Stimulated activated CD8-positive, alpha-beta memory T cell treated with anti-CD3 and anti-CD28 coated beads, Interleukin-15, amount 100 ng/mL, for 1 hour (primary cell): ENCODE data around the gene BCL11B.

Experiments
- DNase-seq: peaks from one replicate; pipeline ENCODE4 v3.0.0-alpha.2; 2020; ENCODE audit warnings: low read depth

BCL11B gene

DNA sequence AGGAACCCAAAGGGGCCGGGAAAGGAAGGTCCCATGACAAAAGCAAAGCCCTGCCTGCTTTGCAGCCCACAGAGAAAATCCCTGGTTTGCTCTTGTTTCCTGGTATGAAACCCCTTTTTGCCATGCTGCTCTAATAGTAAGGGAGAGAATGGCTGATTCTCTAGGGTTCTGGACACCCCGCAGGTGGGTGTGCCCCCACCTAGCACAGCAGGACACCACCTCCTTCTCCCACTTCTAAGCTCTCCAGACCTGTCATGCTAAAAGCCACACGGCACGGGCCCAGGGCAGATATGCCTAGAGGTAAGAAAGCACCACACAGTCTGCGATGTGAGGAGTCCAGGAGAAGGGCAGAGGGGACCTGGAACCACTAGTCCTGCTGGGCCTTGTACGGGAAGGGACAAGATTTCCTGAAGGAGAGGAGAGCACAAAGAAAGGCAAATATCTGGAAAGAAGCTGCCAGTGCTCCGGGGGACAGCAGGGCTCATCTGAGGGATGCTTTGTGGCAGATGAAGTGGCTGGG, 113.3 kb downstream of the BCL11B start:
- DNase-seq: no peak

DNA sequence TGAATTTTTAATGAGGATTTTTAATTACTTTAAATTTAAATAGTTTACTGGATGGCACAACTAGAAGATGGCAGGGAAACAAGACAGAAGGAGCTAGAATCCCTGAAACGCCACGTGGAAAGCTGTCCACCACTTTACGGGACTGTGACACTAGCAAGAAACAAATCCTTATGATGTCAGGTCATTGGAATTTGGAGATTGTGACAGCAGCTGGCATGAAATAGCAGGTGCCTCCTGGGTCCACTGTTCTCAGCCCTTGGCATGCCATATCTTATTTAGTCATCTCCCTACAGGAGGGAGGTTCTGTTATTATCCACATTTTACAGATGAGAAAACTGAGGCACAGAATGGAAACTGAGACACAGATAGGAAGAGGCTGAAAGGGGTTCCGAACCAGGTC, 113.8 kb downstream of the BCL11B start:
- no peak for DNase-seq

DNA sequence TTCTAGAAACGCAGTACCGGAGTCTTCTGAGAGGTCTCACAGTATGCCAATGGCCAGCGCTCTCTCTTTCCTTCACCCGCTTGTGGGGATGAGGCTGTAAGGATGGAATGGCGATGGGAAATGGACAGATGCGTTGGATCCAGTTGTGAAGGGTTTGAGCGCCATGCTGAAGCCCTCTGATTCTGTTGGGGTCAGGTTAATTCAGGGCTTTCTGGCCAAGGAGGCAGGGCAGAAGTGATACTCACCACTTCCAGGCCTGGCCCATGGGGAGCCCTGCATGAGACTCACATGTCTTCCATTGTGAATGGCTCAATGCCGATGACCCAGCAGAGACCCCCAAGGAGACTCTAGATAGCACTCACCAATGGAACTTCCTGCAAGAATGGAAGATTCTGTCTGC, 114.3 kb downstream of the BCL11B start:
- no peak for DNase-seq

DNA sequence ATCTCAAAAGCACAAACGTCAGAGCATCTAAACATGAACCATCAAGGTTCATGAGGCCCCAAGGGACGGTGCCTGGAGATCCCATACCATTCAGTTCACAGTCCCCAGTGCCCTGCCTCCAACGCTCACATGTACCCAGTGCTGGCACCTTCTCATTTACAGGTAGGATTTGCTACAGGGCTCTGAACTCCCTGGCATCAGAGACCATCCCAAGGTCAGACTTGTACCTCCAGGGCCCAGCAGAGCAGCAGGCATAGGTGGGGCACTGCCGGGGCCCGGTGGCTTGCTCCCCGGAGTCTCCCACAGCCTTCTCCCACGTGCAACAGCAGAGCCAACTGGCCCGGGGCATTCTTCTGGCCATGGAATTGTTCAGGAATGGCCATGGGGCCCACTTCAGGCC, 114.8 kb downstream of the BCL11B start:
- no peak for DNase-seq

DNA sequence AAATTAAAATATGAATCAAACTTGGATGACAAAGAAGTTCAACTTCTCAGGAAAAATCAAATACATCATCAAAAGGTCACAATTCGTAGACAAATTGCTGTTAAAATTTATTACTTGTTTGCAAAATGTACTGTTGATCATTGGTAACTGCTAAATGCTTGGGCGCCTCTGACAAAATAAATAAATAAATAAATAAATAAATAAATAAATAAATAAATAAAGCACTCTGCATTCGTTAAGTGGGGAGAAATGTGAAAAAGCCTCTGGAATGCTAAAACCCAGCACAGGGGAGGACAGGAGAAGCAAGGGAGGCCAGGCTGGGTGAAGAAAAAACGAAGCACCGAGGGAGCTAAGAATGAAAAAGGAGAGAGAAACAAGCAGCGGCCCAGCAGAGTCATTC, 115.2 kb downstream of the BCL11B start:
- DNase-seq: no peak

DNA sequence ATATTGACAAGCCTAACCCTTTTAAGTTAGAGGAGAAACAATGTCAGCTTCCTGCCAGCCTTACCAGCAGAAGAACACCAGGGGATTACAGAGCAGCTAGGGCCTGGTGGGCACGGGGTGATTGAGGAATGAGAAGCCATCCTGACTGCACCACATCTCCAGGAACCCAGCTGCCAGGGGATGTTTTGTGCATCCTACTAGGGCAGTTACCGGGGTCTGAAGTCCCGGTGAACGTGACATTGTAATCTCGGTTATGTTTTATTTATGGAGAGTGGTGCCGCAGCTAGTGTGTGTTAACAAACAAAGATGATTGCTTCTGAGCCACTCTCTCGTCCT, 115.9 kb downstream of the BCL11B start:
- no peak for DNase-seq

DNA sequence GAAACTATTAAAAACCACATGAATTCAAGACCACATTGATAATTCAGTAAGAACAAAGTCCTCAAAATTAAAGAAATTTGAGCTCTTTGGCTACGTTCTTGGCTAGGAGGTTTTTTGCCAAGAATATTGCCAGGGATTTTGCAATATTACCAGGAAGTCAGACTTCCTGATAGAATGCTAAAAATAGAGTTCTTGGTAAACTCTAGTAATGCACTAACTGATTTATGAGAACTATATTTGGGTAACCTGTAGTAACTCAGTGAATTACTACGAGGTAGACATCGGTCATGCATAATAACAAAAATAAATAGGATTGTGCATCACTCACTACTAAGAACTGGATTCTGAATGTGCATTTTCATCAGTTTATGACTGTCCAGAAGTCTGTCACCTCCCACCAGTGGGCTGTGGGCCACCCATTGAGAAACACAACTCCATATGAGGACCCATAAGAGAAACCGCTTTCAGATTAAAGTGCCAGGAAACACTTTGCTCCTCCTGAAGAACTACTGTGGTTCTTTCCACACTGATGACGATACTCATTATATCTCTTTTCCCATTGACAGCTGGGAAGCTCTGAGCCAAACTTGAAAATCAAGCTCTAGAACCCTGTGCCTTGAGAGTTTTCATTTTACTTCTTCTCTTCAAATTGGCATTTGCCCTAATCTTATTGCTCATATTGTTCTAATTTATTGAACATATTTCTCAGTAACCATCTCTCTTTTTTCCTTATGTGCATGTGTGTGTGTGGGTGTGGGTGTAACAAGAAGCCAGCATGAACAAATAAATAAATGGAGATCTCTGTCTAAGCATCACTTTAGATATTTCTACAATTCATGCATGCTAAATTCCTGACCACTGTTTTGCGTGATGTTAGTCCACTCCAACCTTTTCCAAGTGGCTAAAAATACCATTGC, 116.6 kb downstream of the BCL11B start:
- no peak for DNase-seq

DNA sequence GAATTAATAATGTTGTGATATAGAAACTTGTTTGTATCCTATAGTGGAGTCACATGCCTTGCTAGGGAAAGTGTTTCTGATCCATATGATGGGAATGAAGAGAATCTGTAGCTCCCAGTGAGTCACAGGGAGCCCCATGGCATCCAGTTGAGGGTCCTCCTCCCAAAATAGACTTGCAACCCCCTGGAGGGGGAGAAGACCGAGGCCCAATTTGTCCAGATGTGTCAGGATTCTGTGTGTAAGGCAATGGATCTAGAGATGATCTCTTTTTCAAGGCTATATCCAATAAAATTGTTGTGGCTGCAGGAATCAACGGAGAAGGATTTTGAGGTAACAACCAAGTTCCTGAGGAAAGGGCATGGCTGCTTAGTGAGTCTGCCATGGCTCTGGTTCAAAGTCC, 121.8 kb downstream of the BCL11B start:
- no peak for DNase-seq

DNA sequence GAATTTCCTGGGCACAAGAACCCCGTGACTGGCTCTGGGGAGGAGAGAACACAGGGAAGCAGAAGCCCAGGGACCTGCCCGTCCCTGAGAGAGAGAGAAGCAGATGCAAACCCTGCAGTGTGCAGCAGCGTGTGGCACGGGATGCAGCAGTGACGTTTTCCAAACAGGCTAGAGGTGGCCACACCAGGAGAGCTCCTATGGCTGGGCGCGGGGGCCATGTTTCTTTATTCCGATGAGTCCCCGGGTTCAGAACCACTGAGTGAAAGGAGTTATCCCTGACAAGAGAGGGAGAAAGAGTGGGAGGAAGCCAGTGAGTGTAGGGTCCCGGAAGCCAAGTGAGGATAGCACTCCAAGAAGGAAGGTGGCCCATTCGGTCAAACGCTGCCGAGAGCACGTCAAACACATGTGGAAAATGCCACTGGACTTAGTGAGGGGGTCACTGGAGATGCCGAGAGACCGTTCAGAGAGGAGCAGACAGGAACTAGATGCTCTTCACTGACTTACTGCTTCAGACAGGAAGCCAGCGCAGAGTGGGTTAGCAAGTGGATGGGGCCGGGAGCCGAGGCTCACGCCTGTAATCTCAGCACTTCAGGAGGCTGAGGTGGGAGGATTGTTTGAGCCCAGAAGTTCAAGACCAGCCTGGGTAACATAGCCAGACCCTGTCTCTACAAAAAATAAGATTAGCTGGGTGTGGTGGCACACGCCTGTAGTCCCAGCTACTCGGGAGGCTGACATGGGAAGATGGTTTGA, 123.0 kb downstream of the BCL11B start:
- DNase-seq: no peak

DNA sequence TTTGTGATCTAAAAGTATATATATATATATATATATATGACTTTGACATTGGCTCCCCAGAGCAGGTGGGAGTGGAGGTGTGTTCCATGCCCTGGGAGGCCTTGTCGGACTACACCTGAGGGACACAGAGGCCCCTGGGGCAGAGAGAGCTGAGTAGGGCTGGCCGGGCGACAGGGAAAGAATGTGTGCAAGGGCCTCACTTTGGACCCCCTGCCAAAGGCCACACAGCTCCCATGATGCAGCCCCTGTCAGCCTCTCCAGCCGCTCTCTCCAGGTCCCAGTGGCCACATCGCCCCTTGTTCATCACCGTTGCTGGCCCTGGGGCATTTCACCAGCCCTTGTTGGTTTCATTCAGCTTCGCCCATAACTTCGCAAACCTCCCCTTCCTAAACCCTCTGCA, 123.9 kb downstream of the BCL11B start:
- DNase-seq: no peak

DNA sequence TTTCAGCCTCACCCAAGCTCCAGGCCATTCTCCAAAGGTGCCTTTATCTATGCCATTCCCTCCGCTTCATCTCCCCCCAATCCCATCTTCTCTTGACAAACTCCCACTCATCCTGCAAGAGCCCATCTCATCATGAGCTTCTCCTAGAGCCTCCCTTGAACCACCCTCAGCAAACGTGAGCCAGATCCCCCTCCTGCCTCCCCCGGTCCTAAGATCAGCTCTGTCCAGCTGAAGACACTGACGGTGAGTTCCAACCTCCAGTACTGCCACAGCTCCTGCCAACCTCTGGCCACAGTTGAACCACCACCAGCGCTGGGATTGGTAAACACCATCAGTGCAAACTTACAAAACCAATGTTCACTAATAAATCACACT, 124.6 kb downstream of the BCL11B start:
- no peak for DNase-seq

DNA sequence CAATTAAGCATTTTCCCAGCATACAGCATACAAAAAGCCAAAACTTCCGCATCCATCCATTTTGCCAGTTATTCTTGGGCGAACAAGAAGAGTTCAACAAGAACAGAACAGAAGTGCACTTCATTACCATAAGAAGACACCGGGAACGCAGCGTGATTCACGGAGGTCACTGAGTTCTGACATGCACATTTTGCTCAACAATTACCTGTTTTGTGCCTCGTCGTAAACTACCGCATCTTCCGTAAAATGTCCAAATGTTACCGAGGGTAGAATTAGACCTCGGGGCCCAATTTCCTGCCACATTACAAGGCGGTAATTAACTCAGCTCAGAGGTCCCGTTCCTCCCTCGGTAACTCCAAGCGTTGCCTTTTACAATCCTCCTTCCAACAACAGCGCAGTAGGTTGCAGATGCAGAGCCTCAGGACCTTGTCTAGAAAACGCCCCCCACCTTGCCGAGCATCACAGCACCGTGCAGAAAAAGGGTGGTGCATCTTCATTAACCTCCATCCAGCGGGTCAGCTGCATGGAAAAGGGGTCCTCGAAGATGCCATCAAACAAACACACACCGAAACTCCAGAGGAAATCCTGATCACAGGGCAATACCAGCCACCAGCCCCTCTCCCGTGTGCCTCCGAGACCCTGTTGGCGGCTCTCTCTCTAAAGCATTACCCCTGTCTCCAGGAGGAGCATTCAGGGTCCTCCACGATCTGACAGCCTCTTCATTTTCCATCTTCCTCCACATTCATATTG, 125.2 kb downstream of the BCL11B start:
- DNase-seq: no peak

DNA sequence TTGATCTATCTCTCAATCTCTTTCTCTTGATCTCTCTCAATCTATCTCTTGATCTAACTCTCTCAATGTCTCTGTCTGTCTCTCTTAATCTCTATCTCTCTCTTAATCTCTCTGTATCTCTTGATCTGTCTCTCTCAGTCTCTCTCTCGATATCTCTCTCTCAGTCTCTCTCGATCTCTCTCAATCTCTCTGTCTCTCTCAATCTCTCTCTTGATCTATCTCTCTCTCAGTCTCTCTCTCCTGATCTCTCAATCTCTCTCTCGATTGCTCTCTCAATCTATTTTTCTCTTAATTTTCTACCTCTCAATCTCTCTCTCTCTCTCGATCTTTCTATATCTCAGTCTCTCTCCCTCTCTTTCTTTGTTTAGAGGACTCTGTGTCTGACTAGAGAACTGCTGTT, 126.7 kb downstream of the BCL11B start:
- DNase-seq: no peak

DNA sequence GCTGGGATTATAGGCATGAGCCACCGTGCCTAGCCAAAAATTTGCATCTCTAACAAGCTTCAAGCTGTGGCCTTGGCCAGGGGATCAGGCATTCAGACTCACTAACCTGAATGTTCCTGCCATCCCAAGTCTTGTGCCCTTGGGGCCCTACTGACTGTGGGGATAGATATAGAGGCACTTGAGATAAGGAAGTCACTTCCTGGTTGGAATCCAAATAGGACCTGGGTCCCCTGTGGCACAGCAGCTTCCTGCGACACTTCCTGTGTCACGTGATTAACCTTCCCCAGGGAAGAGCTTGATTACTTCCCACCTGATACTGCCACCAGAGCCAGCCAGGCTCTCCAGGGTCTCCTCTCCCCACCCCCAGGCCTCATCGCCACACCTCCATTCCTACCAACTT, 128.2 kb downstream of the BCL11B start:
- DNase-seq: no peak

DNA sequence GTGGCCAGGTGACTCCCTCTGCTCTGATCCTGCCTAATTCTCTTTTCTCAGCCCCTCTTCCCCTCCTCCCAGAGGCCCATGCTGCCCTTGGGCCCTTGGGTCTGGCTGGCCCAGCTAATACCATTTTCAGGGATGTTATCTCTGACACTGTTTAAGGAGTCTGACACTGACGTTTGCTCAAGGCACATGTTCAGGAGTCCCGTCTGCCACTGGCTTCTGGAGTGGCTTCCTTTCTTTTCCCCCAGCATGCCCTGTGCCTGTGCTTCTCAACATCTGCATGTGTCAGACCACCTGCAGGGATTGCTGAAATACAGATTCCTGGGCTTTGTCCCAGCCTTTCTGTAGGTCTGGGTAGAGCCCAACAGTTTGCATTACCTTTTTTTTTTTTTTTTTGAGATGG, 128.9 kb downstream of the BCL11B start:
- no peak for DNase-seq

DNA sequence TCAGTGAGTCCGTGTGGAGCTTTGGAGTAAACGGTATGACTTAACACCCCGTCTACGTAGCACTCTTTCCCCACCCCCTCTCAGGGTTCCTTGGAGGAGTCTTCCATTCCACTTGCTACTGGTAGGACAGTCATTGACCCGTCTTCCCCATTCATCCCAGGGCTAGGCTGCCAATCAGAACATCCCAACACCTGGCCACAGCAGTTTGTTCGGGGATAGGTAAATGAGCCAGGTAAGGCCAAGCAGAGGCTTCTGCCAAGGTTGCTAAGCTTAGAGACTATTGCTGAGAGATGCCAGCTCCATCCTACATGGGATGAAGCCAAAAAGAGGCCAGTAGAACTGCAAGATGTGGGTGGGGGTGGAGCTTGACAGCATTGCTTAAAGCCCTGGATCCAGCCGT, 130.8 kb downstream of the BCL11B start:
- no peak for DNase-seq

DNA sequence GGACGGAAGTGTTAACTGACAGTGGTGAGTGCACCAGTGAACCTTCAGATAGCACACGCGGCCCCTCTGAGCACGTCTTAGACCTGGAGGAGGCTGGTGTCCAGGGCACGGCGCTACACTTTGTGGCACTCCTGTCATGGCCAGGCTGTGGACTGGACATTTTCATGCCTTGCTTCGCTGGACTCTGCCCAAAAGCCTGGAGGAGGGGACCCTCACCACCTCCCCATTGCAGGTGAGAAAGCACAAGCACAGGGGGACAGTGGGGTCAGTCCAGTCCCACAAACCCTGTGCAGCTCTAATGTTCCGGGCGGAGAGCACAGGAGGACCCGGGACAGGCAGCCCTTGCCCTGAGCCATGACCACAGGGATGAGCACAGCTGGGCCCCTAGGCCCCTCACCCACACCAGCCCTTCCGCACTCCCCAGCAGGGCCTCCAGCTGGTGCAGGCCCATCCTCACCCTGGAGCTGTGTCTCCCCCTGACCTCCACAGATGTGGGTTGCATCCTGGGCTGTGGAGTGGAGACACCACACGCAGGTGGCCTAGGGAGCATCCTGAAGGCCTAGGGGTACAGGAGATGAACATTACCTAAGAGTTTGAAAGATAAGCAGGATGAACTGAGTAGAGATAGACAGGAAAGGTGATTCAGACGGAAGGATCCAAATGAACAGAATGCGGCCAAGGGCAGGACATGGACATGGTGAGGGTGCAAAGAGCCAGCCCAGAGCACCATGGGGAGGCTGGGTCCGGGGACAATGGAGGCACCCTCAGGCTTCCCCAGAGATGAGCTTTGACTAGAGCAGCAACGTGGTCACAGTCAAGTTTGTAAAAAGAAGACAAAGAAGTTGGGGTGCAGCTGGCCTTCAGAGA, 132.8 kb downstream of the BCL11B start:
- DNase-seq: no peak

DNA sequence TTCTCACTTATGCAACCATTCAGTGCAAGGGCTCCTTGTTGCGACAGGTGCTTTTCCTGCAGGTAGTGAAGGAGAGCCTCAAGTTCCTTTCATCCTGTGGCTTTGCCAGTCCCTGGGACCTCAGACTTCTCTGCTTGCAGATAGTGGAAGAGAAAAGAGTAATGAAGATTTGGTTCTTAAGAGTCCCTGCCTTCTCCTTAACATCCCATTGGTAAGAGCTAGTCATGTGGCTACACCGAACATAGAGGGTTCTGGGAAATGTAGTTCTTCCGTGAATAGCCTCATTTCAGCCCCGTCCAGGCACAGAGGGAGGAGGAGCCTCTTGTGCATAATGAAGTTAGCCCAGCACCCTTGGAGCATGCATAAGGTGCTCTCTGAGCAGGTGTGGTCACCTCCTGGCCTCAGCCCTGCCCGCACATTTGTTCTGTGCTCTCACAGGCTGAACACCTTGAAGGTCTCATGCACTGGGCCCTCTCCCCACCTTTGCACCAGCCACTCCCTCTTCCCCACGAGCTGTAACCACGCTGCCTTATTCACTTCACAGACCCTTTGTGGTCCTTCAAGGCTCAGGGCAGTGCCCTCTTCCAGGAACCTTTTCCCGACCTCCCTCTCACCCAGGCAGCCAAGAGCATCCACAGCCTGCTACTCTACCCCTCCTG, 134.0 kb downstream of the BCL11B start:
- no peak for DNase-seq

DNA sequence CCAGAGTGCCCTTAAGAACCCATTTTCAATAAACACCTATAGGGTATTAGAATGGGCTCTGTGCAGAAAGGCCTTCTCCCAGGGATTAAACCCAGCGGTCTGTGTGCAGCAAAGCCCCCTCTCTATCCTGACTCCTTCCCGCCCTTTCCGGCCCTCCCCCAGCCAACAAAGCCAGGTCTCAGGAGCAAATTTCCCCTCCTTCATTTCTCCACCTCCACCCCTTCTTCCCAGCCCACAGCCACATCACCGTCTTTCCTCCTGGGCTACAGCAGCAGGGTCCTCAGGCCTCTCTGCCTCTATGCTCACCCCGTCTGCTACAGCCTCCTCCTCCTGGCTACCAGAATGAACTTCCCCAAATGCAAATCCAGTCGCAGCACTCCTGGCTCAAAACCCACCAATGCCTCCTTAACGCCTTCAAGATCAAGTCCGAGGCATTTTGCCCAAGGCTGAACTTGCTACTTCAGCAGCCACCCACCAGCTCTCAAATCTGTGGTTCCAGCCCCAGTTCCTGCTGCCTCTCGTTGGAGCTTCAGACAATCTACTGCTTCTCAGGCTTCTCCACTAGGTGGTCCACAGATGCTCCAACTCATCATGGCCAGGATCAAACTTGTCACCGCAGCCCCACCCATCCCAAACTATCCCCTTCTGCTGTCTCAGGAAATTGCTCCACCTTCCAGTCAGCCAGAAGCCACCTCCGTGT, 134.8 kb downstream of the BCL11B start:
- no peak for DNase-seq

DNA sequence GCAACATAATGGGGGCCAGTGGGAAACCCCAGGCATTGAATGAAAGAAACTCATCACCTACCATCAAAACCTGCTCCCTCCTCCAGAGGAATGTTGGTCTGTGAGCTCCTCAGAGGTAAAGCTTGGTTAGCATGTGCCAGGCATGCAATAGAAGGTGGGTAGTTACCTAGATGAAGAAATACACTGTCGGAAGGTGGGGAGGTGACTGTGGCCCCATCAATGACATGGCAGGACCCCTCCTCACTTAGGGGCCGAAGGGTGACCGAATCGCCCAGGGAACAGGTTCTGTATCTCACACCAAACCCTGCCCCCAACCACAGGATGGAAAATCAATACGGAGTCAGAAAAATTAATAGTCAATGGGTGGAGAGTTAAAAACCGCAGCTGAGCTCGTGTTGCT, 135.6 kb downstream of the BCL11B start:
- no peak for DNase-seq

DNA sequence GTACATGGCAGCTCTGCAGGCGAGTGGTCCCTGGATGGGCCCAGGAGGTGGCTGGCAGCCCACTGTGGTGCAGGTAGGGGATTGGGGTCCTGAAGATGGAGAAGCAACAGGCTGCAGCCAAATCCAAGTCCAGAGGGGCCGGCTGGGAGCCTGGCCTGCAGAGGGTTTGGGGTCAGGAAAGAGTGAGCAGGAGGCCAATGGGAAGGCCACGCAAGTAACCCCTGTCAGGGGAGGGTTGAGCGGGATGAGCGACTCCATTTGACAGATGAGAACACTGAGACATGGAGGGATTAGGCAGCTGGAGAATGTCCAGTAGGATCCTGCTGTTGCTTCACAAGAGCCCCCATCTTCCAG, 136.0 kb downstream of the BCL11B start:
- DNase-seq: no peak
